Ishikawa (cell line): ENCODE results near the gene SLC25A13.

Source experiments
- CEBPB ChIP-seq: IDR thresholded peaks from 2 replicates; pipeline ENCODE4 v1.6.1; 2012
- CREB1 ChIP-seq: IDR thresholded peaks from 2 replicates; pipeline ENCODE4 v1.6.1; 2012; ENCODE audit warnings: low read depth
- EGR1 ChIP-seq: IDR thresholded peaks from 2 replicates; pipeline ENCODE4 v1.6.1; 2012
- EP300 ChIP-seq: IDR thresholded peaks from 2 replicates; pipeline ENCODE4 v1.6.1; 2012; ENCODE audit warnings: borderline replicate concordance
- FOXM1 ChIP-seq: IDR thresholded peaks from 2 replicates; pipeline ENCODE4 v1.6.1; 2012; ENCODE audit warnings: low read depth, borderline replicate concordance
- NFIC ChIP-seq: IDR thresholded peaks from 2 replicates; pipeline ENCODE4 v1.6.1; 2012
- RAD21 ChIP-seq: IDR thresholded peaks from 2 replicates; pipeline ENCODE4 v1.6.1; 2012; ENCODE audit warnings: low read depth
- TAF1 ChIP-seq: IDR thresholded peaks from 2 replicates; pipeline ENCODE4 v1.6.1; 2012; ENCODE audit warnings: low read depth, mild to moderate bottlenecking
- TCF12 ChIP-seq: IDR thresholded peaks from 2 replicates; pipeline ENCODE4 v1.6.1; 2012; ENCODE audit warnings: low read depth
- TEAD4 ChIP-seq: IDR thresholded peaks from 2 replicates; pipeline ENCODE4 v1.6.1; 2012
- YY1 ChIP-seq: IDR thresholded peaks from 2 replicates; pipeline ENCODE4 v1.6.1; 2012; ENCODE audit warnings: low read depth
- ZBTB7A ChIP-seq: IDR thresholded peaks from 2 replicates; pipeline ENCODE4 v1.6.1; 2012; ENCODE audit warnings: low read depth
- TF ChIP-seq, protein P1 (sequence below): IDR thresholded peaks from 2 replicates; pipeline ENCODE4 v1.6.1; 2012
- TF ChIP-seq, protein P2 (sequence below): IDR thresholded peaks from 2 replicates; pipeline ENCODE4 v1.6.1; 2012; ENCODE audit warnings: low read depth, mild to moderate bottlenecking
- TF ChIP-seq, protein P3 (sequence below): IDR thresholded peaks from 2 replicates; pipeline ENCODE4 v1.6.1; 2012

The SLC25A13 gene

DNA sequence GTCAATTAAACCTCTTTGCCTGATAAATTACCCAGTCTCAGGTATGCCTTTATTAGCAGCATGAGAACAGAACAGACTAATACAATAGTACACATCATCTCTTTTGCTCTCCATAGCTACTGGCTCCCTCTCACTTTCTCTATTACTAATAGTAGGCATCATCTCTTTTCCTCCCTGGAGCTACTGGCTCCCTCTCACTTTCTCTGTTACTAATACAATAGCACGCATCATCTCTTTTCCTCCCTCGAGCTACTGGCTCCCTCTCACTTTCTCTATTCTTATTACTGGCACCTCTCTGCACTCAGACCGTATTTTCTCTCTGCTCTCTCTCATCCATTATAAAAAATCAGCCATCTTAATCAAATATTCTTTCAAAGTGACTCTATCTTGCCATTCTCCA lies 37.1 kb downstream of the SLC25A13 start:
- TF ChIP-seq TEAD4 (no peak), TCF12 (no peak), RAD21 (no peak), CEBPB (no peak), YY1 (no peak), EGR1 (no peak), FOXM1 (no peak), ZBTB7A (no peak), EP300 (no peak), NFIC (no peak), TAF1 (no peak), CREB1 (no peak)
- TF ChIP-seq, protein P1, sequence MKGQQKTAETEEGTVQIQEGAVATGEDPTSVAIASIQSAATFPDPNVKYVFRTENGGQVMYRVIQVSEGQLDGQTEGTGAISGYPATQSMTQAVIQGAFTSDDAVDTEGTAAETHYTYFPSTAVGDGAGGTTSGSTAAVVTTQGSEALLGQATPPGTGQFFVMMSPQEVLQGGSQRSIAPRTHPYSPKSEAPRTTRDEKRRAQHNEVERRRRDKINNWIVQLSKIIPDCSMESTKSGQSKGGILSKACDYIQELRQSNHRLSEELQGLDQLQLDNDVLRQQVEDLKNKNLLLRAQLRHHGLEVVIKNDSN: no peak
- TF ChIP-seq, protein P2, sequence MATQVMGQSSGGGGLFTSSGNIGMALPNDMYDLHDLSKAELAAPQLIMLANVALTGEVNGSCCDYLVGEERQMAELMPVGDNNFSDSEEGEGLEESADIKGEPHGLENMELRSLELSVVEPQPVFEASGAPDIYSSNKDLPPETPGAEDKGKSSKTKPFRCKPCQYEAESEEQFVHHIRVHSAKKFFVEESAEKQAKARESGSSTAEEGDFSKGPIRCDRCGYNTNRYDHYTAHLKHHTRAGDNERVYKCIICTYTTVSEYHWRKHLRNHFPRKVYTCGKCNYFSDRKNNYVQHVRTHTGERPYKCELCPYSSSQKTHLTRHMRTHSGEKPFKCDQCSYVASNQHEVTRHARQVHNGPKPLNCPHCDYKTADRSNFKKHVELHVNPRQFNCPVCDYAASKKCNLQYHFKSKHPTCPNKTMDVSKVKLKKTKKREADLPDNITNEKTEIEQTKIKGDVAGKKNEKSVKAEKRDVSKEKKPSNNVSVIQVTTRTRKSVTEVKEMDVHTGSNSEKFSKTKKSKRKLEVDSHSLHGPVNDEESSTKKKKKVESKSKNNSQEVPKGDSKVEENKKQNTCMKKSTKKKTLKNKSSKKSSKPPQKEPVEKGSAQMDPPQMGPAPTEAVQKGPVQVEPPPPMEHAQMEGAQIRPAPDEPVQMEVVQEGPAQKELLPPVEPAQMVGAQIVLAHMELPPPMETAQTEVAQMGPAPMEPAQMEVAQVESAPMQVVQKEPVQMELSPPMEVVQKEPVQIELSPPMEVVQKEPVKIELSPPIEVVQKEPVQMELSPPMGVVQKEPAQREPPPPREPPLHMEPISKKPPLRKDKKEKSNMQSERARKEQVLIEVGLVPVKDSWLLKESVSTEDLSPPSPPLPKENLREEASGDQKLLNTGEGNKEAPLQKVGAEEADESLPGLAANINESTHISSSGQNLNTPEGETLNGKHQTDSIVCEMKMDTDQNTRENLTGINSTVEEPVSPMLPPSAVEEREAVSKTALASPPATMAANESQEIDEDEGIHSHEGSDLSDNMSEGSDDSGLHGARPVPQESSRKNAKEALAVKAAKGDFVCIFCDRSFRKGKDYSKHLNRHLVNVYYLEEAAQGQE: no peak
- TF ChIP-seq, protein P3, sequence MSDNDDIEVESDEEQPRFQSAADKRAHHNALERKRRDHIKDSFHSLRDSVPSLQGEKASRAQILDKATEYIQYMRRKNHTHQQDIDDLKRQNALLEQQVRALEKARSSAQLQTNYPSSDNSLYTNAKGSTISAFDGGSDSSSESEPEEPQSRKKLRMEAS: no peak

DNA sequence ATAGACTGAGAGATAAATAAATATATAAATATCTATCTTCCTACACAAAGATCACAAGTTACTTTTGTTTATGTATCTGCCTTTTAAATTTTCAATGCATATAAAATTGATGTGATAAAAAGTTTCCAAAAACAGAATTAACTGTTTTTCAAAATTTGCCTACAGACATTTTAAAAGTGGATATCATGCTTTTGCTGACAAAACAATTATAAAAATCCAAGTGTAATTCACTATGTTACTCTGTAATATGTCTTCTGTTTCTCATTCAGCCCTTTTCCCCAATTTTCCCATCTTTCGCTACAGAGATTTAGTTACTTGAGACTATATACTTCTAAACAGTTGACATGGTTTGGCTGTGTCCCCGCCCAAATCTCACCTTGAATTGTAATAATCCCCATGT lies 37.7 kb downstream of the SLC25A13 start:
- TF ChIP-seq EP300: no peak
- TF ChIP-seq CREB1: no peak

DNA sequence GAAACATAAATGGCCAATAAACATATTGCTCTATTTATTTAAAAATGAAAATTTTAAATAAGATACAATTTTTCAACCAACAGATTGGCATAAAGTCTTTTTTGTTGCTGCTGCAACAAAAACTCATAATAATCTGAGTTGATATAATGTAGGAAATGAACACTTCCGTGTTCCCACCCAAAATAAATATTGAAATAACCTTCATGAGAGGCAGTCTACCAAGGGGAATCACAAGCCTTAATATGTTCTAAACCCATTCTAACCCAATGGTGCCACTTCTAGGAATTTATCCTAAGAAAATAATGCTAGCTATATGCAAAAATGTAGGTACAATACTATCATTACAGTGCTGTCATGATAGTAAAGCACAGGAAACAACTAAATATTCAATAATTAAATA lies 39.1 kb downstream of the SLC25A13 start:
- TF ChIP-seq TEAD4 (no peak), YY1 (no peak), EGR1 (no peak), TCF12 (no peak), TAF1 (no peak), EP300 (no peak), NFIC (no peak), RAD21 (no peak), ZBTB7A (no peak), FOXM1 (no peak)
- TF ChIP-seq, protein P1: no peak
- TF ChIP-seq, protein P3: no peak
- TF ChIP-seq, protein P2: no peak

DNA sequence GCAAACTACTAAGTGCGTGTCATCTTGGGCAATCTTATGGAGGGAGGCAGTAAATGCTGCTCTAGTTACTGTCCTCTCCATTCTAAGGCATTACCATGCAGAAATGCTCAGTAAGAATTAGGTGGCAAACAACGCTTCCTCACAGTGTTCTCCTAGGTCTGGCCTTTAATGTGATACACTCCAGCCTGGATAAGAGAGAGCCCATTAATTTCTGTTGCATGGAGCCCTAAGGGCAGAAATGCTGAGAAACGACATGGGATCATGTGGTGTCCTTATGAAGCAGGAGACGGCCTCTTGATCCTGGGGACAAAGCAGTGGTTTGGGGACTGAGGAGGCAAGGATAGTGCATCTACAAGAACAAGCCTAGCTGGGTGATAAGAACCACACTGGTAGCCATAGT lies 44.0 kb downstream of the SLC25A13 start:
- TF ChIP-seq NFIC (no peak), RAD21 (no peak), CEBPB (no peak), TAF1 (no peak), YY1 (no peak), TEAD4 (no peak)
- TF ChIP-seq, protein P2: no peak
- TF ChIP-seq, protein P3: no peak

DNA sequence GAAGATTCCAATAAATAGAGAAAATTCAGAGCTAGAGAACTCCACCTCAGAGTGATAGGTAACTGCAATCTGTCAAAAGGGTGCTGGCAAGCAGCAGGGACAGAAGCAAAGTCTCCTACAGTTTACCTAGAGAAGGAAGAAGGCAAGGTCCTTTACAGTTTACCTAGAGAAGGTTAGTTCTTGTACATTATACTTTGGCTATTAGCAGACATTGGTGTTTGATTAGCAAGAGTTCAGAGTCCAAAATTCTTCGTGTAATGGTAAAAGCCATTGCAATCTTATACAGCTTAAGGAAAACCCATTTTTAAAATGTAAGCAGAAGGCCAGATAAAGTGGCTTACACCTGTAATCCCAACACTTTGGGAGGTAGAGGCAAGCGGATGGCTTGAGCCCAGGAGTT lies 45.9 kb downstream of the SLC25A13 start:
- TF ChIP-seq EP300 (no peak), CEBPB (no peak), ZBTB7A (no peak), FOXM1 (no peak), TAF1 (no peak), RAD21 (no peak), NFIC (no peak), EGR1 (no peak), TCF12 (no peak), TEAD4 (no peak), CREB1 (no peak), YY1 (no peak)
- TF ChIP-seq, protein P1: no peak
- TF ChIP-seq, protein P3: no peak
- TF ChIP-seq, protein P2: no peak
